GM21526 (cell line): Measurements from ENCODE around the gene GDF2.

Experiments
- ATAC-seq: cut with Tn5 transposase; IDR thresholded peaks from one replicate; pipeline ENCODE4 v1.9.1; 2021; ENCODE audit warnings: moderate library complexity; ENCODE audit not compliant: unreplicated experiment, low FRiP score

The GDF2 gene

GRCh38 chr10:47349941-47350371 lies 27.7 kb downstream of the GDF2 start:
- no peak for ATAC-seq

GRCh38 chr10:47350671-47351640 lies 28.7 kb downstream of the GDF2 start:
- ATAC-seq, result no peak

GRCh38 chr10:47351899-47352815 lies 29.9 kb downstream of the GDF2 start:
- no peak for ATAC-seq

GRCh38 chr10:47353351-47353750 lies 31.1 kb downstream of the GDF2 start:
- ATAC-seq, result no peak

GRCh38 chr10:47354165-47354564 lies 31.9 kb downstream of the GDF2 start:
- no peak for ATAC-seq

GRCh38 chr10:47354900-47355299 lies 32.6 kb downstream of the GDF2 start:
- ATAC-seq, result no peak

GRCh38 chr10:47356708-47357107 lies 34.5 kb downstream of the GDF2 start:
- no peak for ATAC-seq

GRCh38 chr10:47357131-47357582 lies 34.9 kb downstream of the GDF2 start:
- ATAC-seq, result no peak

GRCh38 chr10:47357911-47358310 lies 35.7 kb downstream of the GDF2 start:
- ATAC-seq, result no peak

GRCh38 chr10:47358457-47358856 lies 36.2 kb downstream of the GDF2 start:
- no peak for ATAC-seq

GRCh38 chr10:47359101-47359500 lies 36.8 kb downstream of the GDF2 start:
- no peak for ATAC-seq

- ATAC-seq, result no peak
These were observed 37.6 kb downstream of the GDF2 start for GRCh38 chr10:47359626-47360418.

GRCh38 chr10:47360419-47361040 lies 38.3 kb downstream of the GDF2 start:
- ATAC-seq, result no peak

GRCh38 chr10:47361293-47361692 lies 39.0 kb downstream of the GDF2 start:
- ATAC-seq, result no peak

GRCh38 chr10:47362199-47362598 lies 39.9 kb downstream of the GDF2 start:
- no peak for ATAC-seq

GRCh38 chr10:47363781-47364180 lies 41.5 kb downstream of the GDF2 start:
- ATAC-seq, result no peak

GRCh38 chr10:47364366-47364765 lies 42.1 kb downstream of the GDF2 start:
- ATAC-seq, result no peak

GRCh38 chr10:47364911-47365310 lies 42.7 kb downstream of the GDF2 start:
- no peak for ATAC-seq

GRCh38 chr10:47365431-47366180 lies 43.4 kb downstream of the GDF2 start:
- no peak for ATAC-seq
